T-helper 1 cell (primary cell): ENCODE results near the gene CNNM3.

Source experiments
- DNase-seq, 5 donors: peaks; one replicate each; pipeline ENCODE4 v3.0.0-alpha.2; 2012 to 2020

The CNNM3 gene

DNA sequence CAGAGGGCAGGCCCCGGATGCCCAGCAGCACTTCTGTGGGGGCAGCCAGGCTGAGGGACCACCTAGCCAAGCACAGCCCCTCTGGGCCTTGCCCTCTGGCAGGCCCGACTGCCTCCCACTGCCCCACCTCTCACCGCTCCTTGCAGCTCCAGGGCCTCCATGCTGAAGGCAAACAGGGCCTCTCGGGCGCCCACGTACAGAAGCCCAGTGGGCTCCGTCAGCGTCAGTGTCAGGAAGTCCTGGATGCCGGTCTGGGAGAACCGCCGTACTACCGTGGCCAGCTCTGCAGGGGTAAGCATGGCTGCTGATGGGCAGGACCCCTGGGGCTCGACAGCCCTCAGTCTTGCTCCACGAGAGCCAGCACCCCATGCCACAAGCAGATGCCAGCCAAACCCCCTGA, 50.1 kb downstream of the CNNM3 start:
- DNase-seq: no peak

DNA sequence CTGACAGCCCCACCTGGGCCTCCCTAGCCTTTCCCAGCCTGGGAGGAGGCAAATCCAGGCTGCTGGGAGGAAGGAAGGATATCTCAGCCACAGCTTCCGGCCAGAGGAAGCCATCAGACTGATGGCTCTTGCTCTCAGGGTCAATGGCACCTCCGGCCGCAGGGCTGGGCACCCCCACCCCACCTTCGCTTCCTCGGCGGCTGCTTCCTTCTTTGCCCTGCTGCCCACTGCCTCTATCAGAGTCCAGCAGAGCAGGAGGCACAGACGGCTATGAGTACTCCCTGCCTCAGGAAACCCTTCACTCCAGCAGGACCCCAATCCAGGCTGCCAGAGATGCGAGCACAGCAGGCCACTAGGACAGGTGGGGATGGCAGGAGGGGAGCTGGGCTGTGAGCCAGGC, 50.5 kb downstream of the CNNM3 start:
- no peak for DNase-seq

DNA sequence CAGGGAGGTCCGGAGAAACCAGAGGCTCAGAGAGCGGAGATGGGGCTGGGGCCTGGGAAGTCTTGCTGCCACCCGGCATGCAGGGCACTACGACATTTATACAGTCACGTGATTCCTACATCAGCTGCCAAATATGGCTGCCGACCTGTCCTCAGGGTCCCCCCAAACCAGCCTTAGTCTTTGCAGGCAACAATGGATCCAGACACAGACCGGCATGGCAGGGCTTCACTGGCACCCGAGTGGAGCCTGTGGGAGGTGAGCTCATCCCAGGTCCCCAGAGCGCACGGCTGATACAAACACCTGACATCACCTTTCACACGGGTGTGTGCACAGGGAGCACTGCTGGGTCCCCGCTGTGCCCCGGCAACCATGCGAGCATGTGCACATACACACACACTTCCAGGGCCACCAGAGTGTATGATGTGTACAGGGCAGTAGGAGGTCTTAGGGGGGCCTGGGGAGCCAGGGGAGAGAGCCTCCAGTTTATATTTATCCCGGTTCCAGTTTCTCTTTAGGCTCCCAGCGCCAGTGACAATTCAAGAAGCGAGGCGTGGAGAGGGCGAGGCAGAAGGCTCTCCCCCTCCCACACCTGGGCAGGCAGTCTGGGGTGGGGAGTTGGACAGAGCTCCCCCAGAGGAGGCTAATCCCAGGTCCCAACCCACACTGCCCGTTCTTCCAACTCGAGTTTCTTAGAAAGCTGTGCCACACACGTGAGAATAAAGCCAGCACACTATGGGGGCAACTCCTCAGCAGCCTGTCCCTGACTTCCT, 51.1 kb downstream of the CNNM3 start:
- DNase-seq: no peak

DNA sequence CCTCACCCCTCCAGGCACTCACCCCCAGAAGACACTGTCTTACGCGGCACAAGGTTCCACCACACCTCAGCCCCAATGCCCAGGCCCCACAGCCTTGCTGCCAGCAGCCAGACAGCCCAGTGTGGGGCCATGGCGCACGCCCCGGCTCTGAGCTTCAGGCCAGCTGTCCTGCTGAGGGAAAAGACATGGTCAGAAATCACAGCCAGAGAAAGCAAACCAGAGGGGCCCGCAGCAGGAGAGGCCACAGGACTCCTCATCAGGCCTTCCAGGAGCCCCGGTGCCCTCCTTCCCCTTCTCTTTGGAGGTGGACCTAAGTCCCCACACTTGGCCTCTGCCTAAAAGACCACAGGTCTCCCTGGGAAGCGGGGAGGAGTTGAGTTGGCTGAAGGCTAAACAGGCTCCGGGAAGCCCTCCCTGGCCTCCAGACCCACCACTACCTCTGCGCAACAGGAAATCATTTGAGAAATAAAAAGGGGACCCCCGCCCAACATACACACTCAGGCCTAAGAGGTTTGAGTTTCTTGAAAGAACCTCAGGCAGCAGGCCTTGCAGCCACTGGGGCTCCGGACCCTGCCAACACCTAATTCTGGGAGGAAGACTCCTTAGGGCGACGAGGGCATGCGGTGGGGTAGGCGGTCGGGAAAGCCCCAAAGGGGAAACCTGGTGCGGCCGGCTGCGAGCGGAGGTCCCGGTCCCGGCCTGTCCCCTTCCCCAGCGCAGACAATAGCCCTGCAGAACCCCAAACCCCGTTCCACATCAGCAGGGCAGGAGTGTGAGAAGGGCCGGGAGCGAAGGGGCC, 51.9 kb downstream of the CNNM3 start:
- DNase-seq: peak in 2 of 5 donors; percentile 15 to 29

DNA sequence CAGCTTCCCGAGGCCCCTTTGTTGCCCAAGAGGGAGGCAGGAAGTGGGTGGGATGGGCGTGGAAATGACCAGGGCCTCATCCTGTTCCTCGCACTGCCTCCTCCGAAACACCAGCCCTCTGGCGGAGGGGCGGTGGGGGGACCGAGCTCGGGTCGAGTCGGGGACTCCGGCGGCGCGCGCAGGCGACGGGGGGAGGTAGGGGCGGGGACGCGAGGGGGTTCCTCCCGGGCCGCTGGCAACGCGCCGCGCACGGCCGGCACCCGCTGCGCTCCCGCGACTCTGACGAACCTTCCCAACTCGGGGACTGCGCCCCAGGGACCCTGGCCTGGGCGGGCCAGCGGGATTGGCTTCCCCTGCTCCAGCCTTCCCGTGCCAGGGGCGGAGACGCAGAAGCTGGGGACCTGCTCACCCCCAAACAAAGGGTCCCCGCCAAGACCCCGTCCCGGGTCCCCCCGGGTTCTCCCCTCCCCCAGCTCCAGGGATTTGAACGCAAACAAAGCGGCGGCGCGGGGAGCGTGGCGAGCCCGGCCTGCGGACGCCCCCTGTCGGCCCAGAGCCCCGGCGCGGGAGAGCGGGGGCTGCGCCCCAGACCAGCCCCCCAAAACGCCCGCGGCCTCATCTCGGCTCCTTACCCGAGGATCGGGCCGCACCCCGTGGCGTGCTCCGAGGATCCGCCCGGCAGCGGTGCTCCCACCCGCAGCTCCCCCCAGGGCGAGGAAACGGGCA, 52.6 kb downstream of the CNNM3 start:
- peak; percentile 40 to 69 (median 52) for DNase-seq

DNA sequence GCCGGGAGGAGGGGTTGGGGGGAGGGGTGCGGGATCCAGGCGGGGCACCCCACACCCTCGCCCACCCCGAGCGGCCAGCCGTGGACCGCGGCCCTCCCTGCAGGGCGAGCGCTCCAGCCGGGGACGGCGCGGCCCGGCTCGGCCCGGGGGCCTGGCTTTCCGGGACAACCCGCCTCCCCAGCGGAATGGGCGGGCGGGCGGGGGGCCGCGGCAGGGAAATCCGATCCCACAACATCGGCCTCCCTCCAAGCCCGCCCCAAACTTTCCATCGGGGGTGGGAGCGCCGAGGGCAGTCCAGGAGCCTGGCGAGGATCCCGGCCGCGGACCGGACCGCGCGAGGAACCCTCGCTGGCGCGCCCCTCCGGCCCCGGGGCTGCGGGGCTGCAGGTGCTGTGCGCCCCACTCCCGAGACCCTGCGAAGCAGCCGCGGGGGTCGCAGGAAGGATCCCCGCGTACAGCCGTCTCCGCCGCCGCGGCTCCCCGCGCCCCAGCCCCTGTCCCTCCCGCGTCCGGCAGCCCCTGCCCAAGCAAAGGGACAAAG, 53.3 kb downstream of the CNNM3 start:
- peak in 1 of 5 donors; percentile 22 for DNase-seq

DNA sequence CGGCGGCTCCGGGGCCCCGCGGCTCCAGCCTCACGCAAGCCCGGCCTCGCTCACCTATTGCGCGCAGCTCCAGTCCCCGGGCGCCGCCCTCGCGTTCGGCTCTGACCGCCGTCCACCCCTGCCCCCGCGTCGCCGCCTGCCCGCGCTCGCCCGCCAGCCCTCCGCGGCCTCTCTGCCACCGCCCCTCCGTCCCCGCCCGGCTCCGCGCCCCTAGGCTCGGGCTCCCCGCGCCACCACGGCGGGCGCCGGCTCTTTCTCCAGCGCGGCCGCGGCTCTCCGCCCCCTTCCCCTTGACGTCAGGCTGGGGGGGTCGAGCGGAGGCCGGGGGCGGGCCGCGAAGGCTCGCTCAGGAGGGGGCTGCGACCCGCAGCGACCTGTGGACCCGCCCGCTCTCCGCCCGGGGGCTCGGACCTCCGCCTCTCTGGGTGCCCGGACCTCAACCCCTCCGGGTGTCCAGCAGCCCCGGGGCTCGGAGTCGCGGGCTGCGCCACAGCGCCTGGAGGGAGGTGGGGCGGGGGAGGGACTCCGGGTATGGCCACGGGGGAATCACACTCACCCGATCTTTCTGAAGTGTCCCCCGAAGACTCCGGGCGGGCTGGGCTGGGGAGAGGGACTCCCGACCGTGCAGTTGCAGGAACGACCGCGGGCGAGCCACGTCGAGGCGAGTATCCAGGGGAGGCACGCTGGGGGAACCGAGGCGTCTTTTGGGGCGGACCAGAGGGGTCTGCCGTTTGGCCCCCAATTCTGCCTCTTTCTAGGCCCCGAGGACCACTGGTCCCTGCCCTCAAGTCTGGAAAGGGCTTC, 54.0 kb downstream of the CNNM3 start, which contains the start of gene SEMA4C:
TSS of gene SEMA4C (minus strand) at position 259 of the 804 bp plus-strand sequence. CDS start 2,194 bp downstream, outside the sequence.
- DNase-seq: peak; percentile 24 to 67 (median 51)

DNA sequence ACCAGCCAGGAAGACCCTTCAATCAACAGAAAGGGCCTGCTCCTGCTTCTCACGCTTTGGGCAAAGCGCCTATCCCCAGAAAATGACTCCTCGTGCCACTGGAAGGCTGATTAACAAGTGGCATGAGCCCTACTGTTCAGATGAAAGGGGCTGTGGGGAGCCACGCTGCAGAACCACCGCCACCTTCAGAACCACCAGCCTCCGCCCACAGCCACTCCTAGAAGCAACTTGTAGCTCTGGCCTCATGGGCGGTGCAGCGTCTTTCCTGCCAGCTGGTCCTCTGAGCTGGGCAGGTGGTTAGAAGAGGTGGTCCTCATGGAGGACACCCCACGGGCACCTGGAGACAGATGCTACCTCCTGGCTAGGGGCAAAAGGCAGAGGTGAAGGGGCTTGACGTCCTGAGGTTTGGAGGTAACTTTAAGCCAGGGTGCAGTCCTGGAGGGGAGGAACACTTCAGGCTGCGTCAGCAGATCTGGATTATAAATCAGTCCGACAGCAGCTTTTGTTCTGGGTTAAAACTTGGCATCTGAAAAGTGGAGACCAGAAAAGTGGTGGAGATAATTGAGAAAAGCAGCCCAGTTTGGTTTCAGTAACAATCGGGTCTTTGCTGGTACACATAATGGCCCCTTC, 54.7 kb downstream of the CNNM3 start:
- peak in 4 of 5 donors; percentile 55 to 60 (median 57) for DNase-seq

DNA sequence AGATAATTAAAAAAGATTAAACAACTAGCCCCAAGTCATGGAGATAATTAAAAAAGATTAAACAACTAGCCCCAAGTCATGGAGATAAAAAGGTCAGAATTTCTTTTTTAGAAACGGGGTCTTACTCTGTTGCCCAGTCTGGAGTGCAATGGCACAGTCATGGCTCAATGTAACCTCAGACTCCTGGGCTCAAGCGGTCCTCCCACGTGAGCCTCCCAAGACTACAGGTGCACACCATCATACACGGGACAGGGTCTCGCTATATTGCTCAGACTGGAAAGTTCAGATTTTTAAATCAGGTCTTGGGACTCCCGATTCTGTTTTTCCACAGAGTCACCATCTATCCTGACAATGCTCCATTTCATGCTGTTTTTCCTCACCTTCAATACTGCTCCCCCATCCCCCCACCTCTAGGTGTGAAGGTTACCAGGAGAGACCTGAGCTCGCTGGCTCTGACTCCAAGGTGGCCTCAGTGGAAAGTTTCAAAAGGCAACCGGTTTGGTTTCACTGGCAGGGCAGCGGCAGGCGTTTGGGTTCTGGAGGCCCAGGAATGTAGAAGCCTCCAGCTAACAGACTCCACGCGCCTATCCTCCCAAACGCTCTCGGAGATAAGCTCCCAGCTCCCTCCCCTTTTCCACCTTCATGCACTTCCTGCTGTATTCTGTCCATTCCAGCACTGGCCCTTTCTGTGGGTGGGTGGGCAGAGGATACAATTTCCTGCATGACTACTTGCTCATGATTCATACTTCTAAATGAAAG, 56.7 kb downstream of the CNNM3 start:
- no peak for DNase-seq

DNA sequence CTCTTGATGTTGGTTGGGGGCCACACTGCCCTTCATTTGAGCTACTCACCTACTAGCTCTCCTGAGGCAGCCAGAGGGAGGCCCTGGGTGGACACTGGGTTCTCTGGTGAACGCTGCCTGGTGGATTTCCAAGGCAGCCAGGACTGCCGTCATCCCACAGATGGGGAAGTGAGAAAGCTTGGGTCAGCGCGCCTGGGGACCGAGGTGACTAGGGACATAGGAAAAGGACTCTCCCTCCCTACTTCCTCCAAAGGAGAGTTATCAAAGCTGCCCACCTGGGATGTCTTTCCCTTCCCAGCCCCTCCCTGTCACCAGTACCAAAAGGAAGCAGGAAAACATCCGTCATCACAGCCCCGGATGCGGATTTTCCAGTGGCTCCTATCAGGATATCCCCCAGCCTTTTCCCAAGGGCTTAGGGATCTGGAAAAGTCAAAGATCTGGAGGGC, 57.6 kb downstream of the CNNM3 start:
- DNase-seq: no peak

DNA sequence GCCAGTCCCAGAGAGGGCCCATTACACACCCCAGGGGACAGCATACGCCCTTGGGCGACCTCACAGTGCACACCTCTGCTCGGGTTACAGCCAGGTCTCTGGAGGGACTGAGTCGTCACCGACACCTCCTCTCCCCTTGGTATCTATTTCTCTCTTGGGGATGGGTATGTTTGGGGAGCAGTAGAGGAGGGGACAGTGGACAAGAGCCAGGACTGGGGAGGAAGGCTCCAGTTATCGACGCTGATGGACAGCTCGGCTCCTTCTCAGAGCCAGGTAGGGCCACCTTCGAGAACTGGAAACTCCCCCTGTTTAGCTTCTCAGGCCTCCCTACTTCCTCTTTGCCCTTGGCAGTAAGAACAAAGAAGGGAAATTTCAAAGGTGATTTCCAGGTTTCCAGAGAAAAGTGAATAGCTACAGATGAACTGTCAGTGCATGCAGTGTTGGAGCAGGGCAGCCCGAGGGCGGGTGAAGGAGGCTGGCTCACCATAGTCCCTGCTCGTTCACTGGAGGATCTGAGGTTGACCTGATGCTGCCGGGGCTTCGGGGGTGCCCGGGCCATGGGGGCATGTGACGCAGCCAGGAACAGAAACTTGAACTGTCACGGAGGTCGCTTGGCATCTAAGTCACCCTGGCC, 58.2 kb downstream of the CNNM3 start:
- no peak for DNase-seq

DNA sequence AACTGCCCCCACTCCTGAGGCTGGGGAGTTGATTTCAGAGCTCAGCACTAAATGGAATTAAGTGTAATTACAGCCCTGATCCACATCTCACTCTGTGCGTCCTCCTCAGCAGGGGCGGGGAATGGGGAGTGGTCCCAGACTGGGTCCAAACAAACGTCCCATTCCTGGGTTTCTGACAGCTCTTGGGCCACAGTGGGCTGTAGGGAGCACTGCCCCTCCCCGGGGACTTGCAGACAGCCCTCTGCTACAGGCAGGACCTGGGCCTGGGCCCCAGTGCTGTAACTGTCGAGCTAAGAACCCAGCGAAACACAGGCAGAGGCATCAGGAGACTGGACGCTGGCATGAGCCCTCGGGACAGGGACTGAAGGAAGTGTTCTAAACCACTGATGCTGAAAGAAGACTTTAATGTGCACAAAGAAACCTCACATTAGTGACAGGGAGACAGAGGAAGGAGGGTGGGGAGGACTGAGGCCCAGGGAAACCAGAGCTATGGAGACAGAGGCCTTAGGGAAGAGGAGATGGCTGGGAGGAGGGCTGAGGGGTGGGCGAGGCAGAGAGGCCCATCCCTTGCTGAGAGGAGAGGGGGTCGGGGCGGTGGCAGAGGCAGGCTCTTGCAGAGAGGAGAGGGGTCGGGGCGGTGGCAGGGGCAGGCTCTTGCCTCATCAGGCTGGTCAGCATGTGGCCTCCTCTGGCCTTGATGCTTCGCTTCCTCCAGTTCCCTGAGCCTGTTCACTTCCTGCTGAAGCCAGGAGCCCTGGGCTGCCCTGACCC, 59.6 kb downstream of the CNNM3 start:
- no peak for DNase-seq

DNA sequence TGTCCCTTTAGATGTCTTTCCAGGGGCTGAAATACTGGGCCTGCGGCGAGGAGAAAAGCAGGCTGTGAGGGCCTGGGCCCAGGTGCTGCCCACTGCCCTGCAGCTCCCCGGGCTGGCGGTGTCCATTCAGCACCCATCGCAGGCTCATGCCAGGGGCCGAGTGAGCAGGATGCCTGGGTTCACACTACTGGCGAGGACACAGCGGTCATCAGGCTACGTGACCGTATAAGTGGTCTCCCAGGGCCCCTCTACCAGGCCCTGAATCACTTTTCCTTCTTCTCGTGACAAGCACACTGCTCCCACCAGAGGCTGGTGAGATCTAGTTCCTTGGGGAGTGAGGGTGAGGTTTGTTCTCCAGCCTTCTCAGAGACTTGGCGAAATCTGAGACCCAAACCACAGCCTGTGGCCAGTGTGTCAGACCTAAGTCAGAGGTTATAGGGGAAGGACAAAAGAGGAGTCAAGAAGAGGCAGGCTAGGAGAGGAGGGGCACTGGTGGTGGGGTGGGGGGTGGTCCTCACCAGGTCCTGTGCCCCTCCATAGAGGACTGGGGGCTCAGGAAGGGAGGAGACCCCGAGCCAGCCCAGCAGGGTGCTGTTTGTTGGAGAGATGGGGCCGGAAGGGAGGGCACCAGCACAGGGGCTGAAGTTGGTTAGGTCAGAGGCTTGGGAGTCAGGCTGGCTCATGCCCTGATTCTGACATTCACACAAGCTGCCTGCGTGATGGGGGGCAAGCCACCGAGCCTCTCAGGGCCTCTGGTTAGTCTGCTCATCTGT, 60.4 kb downstream of the CNNM3 start:
- DNase-seq: no peak

DNA sequence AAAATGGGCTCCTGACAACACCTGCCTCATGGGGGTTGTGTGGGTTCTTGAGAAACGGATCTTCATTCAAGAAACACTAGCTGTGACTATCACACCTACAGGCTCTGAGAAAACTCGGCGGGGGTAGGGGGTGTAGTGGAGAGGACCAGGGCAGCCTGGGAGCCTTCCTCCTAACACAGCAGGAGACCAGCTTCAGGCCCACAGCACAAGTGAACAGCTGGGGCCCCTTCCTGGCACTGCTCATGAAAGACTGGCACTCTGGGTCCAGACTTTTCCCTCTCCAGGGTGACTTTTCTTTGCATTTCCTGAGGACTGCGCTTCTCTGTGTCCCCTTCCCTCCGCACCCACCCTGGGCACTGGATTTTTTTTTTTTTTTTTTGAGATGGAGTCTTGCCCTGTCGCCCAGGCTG, 61.0 kb downstream of the CNNM3 start:
- DNase-seq: no peak

DNA sequence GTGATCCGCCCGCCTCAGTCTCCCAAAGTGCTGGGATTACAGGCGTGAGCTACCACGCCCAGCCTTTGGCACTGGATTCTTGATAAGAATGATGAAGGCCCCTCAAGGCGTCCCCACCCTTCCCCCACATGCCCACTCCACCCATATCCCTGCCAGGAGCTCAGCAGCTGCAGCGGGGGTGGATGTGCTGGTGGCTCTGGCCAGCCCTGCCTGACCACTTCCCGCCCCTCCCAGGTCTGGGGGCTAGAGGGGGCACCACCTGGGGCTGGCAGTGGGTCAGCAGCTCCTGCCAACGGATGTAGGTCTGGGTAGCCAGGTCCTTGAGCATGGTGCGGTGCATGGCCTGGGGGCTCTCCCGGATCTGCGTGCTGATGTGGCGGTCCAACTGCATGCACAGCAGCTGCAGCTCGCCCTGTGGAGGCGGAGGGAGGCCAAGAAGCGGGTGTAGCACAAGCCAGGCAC, 61.6 kb downstream of the CNNM3 start:
- no peak for DNase-seq

DNA sequence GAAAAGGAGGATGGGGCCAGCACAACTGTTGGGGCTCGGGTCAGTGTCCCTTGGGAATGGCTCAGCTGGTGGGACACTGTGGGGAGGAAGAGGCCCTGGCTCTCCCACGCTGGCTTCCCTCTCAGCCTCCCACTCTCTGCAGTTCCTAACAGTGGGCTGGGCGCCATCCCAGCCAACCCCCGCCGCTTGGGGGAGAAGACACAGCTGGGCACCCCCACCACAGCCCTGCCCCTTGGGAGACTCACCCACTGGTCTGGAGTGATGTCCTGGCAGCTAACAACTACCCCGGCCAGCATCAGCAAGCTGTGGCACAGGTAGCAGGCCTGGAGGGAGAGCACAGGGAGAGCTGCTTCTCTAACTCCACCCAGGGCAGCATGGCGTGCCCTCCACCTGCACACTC, 62.1 kb downstream of the CNNM3 start:
- DNase-seq: no peak

DNA sequence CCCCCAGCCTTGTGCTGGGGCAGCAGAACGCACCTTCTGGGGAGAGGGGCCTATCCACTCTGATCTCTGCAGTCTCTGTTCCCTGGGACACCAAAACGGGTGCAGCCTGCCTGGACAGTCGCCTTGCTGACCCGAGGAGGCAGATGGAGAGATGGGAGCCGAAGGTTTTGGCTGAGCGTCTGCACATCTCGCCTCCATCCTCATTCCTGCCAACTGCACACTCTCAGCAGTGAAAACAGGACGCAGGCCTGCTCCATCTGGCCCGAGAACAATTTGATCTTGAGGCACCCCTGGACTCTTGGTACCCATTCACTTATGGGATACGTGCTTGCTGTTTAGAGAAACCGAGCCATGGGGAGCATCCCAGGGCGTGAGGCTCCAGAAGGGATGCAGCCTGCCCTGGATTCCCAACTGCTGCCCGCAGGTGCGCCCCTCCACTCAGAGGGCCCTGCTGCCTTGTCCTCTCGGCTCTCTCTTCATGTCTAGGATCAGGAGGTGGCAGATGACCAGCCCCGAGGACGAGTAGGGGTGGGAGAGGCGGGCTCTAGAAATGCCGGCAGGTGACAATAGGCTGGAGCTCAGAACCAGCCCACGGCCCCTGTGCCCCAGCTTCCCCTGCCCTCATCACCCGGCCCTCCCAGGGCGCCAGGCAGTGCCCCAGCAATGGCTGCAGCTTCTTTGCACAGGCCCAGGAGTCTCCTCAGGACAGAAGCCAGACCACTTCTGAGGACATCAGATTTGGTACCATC, 62.9 kb downstream of the CNNM3 start:
- no peak for DNase-seq
